Loucy (cell line): ENCODE data around the gene TMEM217.

Experiments used
- CTCF ChIP-seq: fragments of 200-600 bp; sonication (generic); conservative IDR thresholded peaks from 2 replicates; pipeline ENCODE4 v1.5.1; 2014; ENCODE audit warnings: mild to moderate bottlenecking, antibody characterized with exemption, low read length
- EZH2phosphoT487 ChIP-seq: fragments of 200-600 bp; IDR thresholded peaks from 2 replicates; pipeline ENCODE4 v1.6.1; 2018; ENCODE audit warnings: antibody characterized with exemption, mild to moderate bottlenecking, moderate library complexity, borderline replicate concordance

GRCh38 chr6:37242429-37243052, 15.4 kb downstream of the TMEM217 start:
- TF ChIP-seq CTCF = no peak
- TF ChIP-seq EZH2phosphoT487 = no peak
